Activated CD4-positive, CD25-positive, alpha-beta regulatory T cell treated with anti-CD3 and anti-CD28 coated beads, Interleukin-2, amount 50 U/mL, for 24 hours (primary cell): ENCODE results near the gene C7orf33.
A peak's percentile ranks its signal among the peaks of the same experiment; 100 is the strongest.
"Not testable (repeated sequence)": the region's sequence is repeated elsewhere in the genome, so short reads cannot be mapped to it uniquely, and the experiment has no call there.

ENCODE experiments used
- ATAC-seq, 2 donors: fragments of 150-1000 bp; cut with Tn5 transposase; one replicate each; pipeline ENCODE4 v1.10.0; 2021; ENCODE audit warnings: mild to moderate bottlenecking in 1 of 2, moderate library complexity in 1 of 2

C7orf33 gene

DNA sequence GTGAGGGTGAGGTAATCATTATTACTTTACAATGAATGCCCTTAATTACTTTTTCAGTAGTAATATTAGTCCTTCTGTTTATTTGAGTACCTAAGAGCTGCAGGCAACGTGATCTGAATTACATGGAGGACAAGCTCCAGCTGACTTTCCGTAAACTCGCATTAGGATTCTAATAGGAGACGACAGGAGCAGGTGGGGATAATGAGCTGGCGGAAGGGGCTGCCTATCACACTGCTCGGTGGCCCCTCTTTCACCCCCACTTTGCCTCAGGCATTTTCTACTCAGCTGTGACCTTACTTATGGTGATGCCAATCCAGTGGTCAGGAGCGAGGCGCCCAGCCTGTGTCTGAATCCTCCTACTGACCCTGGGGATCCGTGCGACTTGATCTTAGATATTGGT is at the start of gene C7orf33:
C7orf33 (plus strand) TSS at position 296 of the 400 bp plus-strand sequence. CDS start 160 bp downstream, outside the sequence.
- no peak for ATAC-seq

- ATAC-seq: no peak
These were observed 48.6 kb upstream of the C7orf33 start for GRCh38 chr7:148541891-148542504.

DNA sequence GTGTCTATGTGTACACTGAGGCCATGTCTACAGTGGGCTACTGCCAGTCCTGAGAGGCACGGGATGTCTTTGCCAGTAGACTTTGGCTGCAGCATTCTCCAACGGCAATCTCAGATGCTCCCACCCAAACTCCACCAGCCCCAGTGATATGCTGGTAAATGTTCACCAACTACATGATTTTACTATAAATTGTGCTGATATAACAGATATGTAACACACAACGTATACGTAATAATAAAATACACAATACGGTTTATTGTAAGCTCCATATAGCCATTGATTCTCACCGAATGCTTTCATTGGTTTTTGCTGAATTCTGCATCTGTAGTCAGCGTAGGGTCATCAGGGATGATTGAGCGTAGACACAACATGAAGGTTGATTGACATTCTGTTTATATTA is 47.3 kb upstream of the C7orf33 start:
- no peak for ATAC-seq

- no peak for ATAC-seq
These were observed 45.4 kb upstream of the C7orf33 start for GRCh38 chr7:148545172-148545571.

- ATAC-seq: no peak
These were observed 44.6 kb upstream of the C7orf33 start for GRCh38 chr7:148545932-148546331.

GRCh38 chr7:148546857-148547256 is 43.7 kb upstream of the C7orf33 start:
- no peak for ATAC-seq

DNA sequence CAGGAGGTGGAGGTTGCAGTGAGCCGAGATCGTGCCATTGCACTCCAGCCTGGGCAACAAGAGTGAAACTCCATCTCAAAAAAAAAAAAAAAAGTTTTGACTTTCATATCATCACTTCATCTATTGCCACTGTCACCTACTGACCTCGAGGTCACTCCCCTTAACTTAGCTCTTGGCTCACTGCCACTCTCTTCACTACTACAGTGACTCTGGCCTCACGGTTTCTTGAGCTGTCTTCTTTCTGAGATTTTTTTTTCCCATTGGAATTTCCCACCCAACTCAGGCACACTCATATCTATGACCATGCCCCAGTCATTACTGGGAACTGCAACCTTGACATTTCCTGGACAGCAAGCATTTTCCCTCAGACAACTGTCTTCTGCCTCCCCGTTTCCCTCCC is 42.6 kb upstream of the C7orf33 start:
- no peak for ATAC-seq

GRCh38 chr7:148553979-148554378 is 36.6 kb upstream of the C7orf33 start:
- no peak for ATAC-seq

DNA sequence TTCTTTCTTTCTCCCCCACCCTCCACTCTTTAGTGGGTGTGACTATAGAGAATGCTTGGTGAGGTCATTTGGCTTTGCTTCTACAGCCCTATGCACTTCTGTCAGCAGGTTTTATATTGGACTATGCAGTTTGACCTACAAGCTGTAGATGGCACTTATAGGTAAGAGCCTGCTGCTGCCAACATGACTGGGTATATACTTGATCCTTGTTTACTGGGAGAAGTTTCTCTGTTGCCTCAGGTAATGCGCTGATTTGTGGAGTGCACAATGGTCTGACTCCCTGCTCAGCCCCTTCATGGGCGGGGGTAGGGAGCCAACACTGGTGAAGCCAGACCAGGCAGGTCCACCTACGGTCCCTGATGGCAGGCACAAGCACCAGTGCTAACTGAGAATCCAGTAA is 33.7 kb upstream of the C7orf33 start:
- no peak for ATAC-seq

- ATAC-seq: no peak
These were observed 31.7 kb upstream of the C7orf33 start for GRCh38 chr7:148558914-148559313.

DNA sequence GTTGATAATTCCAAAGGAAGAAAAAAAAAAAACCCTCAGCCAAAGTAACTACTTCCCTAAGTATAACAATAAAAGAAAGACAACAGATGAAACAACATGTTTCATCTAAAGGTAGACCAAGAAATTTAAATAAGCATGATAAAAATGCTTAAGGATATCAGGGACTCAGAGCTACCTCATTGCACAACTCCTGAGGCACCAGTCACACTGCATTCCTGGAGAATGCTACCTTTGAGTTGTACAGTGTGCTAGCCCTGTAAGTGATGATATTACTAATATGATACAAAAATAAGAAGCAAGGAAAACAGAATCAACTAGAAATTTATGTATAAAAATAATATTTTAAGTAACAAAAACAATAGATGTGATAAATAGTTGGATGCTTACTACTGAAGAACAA is 29.5 kb upstream of the C7orf33 start:
- ATAC-seq: no peak

- ATAC-seq: peak; percentile 32 to 42
These were observed 26.8 kb upstream of the C7orf33 start for GRCh38 chr7:148563583-148564274.

DNA sequence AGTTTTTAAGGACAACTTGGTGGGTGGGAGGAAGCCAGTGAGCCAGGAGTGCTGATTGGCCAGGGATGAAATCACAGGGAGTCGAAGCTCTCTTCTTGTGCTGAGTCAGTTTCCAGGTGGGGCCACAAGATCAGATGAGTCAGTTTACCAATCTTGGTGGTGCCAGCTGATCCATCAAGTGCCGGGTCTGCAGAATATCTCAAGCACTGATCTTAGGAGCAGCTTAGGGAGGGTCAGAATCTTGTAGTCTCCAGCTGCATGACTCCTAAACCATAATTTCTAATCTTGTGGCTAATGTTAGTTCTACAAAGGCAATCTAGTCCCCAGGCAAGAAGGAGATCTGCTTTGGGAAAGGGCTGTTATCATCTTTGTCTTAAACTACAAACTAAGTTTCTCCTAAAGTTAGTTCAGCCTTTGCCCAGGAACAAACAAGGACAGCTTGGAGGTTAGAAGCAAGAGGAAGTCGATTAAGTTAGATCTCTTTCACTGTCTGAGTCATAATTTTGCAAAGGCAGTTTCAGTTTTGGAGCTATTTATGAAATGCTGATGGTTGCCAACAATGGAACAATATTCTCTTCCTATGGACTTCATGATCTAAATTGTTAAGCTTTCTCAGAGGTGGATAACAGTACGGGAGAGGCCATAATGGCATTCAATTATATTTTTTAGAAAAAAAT is 26.2 kb upstream of the C7orf33 start:
- ATAC-seq: peak; percentile 77 to 85

DNA sequence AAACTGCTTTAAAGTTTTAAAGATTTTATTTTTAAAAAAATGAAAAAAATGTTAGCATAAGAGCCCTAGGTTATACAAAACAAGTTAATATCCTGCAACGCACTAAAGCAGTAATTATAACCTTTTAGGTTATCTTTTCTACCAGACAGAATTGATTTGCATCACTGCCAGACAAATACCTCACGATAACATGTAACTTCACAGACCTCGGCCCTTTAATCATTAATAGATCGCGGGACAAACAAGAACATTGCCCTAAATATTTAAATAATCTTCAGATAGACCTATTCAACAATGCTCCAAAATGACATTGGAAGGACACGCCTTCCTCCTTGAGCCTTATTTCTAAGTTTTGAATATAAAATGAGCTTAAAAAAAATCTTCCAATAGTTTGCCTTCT is 23.8 kb upstream of the C7orf33 start:
- no peak for ATAC-seq

DNA sequence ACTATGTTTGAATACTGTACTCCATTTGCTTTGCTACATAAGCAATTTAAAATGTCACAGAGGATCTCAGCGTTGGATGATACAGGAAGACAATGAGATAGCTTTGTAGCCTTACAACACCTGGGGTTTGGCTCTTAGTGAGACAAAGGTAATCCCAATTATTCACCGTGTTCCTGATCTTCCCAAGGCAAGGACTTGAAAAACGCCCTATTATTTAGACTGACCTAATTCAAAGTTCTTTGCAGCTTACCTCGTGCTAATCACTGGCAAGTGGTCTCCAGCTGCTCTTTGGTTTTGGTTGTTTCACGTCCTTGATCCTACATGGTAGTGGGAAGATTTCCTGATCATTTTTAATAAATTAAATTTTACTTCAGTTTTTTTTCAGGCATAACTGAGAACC is 23.0 kb upstream of the C7orf33 start:
- no peak for ATAC-seq

DNA sequence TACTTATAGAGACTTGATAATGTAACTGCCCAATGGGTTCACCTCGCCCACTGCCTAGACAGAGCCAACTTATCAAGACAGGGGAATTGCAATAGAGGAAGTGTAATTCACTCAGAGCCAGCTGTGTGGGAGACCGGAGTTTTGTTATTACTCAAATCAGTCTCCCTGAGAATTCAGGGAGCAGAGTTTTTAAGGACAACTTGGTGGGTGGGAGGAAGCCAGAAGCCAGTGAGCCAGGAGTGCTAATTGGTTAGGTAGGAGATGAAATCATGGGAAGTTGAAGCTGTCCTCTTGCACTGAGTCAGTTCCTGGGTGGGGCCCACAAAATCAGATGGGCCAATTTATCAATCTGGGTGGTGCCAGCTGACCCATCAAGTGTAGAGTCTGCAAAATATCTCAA is 20.1 kb upstream of the C7orf33 start:
- no peak for ATAC-seq

GRCh38 chr7:148570973-148571372 is 19.6 kb upstream of the C7orf33 start:
- ATAC-seq: not testable (repeated sequence)

DNA sequence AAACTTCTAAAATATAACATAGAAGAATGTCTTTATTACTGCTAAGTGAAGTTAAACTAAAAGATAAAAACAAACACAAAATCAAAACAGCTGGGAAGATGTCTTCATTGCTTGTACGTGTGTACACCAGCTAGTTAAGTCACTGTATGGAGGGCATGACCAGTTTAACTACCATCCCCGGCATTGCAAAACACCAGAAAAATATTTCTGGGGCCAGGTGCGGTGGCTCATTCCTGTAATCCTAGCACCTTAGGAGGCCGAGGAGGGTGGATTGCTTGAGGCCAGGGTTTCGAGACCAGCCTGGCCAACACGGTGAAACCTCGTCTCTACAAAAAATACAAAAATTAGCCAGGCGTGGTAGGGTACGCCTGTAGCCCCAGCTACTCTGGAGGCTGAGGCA is 19.2 kb upstream of the C7orf33 start:
- no peak for ATAC-seq

DNA sequence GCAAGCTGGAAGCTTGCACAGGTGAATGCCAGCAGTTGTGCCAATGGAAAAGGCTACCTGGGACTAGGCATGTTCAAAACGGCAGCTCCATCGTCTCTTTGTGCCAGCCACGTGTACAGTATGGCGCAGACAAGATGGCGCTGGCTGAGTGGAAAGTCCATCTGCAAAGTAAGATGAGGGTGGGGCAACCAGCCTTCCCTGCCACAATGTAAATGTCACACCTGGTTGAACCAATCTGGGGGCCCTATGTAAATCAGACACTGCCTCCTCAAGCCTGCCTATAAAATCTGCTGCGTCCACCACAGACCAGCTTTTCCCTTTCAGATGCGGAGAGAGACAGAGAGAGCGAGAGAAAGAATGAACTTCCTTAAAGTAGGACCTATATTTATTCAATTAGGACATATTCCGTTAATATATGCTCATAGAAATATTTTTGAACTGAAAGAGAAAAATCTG is 18.5 kb upstream of the C7orf33 start:
- ATAC-seq: no peak

DNA sequence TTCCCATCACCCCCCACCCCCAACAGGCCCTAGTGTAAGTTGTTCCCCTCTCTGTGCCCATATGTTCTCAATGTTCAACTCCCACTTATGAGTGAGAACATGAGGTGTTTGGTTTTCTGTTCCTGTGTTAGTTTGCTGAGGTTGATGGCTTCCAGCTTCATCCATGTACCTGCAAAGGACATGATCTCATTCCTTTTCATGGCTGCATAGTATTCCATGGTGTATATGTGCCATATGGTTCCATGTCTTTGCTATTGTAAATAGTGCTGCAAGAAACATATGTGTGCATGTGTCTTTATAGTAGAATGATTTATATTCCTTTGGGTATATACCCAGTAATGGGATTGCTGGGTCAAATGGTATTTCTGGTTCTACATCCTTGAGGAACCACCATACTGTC is 17.0 kb upstream of the C7orf33 start:
- ATAC-seq: not testable (repeated sequence)

- peak; percentile 65 to 81 for ATAC-seq
These were observed 14.7 kb upstream of the C7orf33 start for GRCh38 chr7:148575640-148576411.

DNA sequence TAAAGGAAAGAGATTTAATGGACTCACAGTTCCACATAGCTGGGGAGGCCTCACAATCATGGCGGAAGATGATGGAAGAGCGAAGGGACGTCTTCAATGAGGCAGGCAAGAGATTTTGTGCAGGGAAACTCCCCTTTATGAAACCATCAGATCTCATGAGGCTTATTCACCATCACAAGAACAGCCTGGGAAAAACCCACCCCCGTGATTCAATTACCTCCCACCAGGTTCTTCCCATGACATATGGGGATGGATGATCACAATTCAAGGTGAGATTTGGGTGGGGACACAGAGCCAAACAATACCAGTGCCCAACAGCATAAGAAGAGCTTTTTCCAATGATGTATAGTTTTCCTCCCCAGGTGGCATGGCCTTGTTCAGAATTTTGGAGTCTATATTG is 11.2 kb upstream of the C7orf33 start:
- no peak for ATAC-seq

DNA sequence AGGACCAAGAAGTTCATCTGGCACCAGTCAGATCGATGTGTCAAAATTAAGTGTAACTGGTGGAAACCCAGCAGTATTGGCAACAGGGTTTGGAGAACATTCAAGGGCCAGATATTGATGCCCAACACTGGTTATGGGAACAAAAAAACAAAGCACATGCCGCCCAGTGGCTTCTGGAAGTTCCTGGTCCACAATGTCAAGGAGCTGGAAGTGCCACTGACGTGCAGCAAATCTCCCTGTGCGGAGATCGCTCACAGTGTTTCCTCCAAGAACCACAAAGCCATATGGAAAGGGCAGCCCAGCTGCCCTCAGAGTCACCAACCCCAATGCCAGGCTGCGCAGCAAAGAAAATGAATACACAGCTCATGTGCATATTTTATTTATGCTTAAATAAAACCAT is 10.1 kb upstream of the C7orf33 start:
- ATAC-seq: no peak
